GM18873 (cell line): ENCODE measurements around the gene MRPL46.
A peak's percentile ranks its signal among the peaks of the same experiment; 100 is the strongest.
"Not testable (repeated sequence)": the region's sequence is repeated elsewhere in the genome, so short reads cannot be mapped to it uniquely, and the experiment has no call there.

ENCODE experiments used
- ATAC-seq: cut with Tn5 transposase; IDR thresholded peaks from one replicate; pipeline ENCODE4 v1.9.1; 2021; ENCODE audit warnings: mild to moderate bottlenecking, moderate library complexity, moderate number of reproducible peaks; ENCODE audit not compliant: unreplicated experiment, low FRiP score

Gene MRPL46

DNA sequence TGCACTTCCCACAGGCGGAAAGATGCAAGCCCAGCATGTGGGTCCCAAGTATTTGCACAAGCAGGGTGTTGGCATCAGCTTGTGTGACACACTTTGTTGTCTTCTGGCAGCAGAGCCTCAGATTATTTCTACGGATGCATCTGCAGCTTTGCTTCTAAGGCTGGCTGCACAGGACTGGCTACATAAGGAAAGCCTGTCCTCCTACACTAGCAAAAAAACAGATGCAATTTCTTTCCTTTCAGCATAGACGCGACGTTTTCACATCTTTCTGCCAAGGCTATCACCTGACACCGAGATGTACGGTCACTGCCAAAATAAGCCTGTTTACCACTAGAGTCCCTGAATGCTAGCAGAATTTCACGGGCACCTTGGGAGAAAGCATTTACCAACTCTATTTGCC, 13.8 kb upstream of the MRPL46 start:
- no peak for ATAC-seq

DNA sequence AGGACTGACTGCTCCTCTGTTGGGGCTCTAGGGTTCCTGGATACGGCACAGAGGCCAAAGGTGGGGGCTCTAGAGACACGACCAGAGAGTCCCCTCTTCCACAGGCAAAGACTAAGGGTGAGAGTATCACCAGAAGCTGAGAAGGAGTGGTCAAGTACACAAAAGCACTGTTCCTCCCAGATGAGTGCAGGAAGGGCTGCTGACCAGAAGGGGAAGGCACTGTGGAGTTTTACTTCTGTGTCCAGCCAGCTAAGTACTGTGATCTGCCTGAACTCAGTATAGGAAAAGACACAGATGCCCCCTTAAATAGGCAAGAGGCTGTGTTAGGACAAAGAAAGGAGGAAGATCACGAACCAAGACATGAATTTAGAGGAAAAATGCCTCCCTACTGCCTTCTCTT, 12.0 kb upstream of the MRPL46 start:
- ATAC-seq: no peak

DNA sequence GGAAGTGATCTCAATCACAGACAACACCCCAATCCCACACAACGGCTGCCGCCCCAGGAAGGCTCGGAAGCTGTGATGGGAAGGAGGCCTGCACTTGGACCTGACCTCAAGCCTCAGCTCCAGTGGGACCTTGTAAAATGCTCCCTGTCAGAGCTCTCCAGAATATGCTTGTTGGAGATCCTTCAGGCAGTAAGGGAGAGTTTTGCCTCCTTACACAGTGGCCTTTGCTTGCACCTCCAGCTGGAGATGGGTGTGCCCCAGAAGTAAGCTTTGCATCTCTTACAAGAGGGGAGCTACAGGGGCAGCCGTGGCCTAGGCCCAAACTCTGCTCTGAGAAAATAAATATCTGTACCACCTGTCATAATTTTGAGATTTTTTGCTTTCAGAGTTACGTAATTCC, 10.7 kb upstream of the MRPL46 start:
- no peak for ATAC-seq

DNA sequence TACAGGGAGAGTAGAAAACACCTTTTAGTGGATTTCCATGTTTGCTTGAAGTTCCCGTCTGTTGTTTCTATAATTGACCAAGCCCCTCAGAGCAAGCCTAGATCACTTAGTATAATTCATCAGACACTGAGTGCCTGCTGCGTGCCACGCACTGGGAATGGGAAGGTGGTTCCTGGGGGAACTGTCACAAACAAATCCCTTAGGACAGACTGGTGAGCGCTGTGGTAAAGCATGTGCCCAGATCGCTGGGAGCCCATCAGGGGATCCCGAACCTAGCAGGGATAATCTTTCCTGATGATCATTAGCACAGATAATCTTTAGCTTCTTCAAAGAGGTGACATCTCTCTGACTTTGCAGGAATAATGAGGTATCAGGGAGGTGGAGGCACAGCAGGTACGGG, 9.9 kb upstream of the MRPL46 start:
- ATAC-seq: no peak

DNA sequence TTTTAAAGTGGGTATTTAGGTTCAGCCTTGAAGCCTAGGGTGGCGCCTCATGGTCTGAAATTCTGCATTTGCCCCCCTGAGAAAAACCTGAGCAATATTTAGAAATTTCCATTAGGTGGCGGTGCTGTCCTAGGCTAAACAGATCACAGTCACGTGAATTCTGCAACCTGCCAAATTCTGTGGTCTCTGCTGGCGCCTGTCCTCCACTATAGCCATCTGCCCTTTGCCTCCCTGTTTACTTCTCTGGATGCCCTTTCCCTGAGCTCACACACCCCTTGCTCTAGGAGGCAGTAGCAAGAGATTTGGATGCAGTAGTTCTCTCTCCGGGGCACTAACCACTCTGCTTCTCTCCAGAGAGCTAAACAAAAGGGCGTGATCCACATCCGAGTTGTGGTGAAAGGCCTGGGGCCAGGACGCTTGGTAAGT, 9.5 kb upstream of the MRPL46 start:
- no peak for ATAC-seq

DNA sequence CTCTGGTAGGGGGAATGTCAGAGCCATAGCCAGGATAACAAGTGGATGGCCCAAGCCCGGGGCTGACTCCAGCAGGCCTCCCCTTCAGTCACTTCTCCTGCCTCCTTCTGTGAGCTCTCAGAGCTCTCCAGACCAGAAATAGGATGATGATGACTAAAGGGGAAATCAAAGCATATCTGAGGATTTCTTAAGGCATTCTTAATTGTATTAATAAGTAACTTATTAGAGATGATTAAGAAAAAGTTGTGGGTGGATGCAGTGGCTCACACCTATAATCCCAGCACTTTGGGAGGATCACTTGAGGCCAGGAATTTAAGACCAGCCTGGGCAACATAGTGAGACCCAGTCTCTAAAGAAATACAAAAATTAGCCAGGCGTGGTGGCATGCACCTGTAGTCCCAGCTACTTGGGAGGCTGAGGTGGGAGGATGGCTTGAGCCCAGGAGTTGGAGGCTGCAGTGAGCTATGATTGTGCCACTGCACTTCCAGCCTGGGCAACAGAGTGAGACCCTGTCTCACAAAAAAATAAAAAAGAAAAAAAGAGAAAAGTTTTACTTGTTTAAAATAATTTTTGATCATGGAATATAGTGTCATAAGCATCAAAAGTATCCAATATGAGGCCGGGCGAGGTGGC, 6.6 kb upstream of the MRPL46 start:
- not testable (repeated sequence) for ATAC-seq

DNA sequence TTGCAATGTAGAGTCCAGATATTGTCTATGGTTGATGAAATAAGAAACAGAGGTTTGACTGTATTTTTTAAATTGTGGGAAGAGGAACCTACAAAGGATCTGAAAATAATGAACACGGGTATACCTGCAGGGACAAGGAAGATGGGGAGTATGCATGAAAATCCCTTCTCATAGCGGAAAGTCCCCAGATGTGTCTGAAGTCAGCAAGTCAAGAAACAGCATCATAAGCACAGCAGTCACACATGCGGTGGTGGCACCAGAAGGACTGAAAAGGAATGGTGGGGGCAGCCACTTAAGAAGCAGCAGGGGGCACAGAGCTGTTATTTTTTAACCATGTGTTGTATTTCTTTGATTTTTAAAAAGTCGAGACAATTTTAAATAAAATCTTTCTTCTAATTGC, 5.0 kb upstream of the MRPL46 start:
- no peak for ATAC-seq

DNA sequence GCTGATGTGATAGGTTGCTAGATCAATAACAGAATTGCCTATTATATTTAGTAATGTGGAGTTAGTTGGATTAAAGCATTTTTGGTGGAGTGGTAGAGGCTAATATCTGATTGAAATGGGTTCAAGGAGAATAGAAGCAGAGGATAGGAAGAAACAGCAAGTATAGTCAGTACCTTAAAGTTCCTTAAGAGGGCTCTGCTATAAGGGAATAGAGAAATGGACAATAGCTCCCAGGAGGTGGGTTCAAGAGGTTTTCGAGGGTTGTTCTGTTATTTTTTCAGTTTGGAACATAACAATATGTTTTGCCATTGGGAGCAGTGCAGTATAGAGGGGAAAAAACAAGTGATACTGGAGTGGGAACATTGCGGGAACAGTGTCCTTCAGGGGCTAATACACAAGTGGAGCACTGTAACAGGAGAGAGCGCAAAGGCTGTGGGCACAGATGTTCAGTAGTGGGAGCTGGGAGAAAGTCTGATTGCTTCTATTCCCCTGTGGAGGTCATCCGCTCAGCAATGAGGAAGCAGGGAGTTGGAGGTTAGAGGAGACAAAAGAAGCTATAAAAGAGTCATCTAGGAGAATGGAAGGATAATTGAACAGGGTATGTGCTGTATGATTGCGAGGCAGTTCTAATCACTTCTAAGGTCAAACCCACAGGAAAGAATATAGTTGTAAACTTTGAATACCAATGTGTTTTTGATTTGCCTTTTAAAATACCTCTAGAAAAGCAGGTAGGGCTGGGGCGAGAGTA, 3.6 kb upstream of the MRPL46 start:
- no peak for ATAC-seq

DNA sequence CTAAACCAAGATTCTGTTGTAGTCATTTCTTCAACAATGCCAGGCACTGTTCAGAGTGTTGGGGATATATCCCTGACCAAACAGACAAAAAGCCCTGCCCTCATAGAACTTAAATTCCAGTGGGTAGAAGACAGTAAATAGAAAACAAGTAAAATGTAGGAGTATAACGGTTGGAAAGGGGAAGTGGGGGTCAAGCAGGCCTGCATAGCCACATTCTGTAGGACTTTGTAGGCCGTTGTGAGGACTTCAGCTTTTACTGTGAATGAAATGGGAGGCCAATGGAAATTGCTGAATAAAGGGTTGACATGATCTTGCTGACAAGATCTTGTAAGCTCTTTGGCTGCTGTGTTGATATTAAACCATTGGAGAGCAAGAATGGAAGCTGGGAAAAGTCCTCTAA, 2.1 kb upstream of the MRPL46 start:
- no peak for ATAC-seq

DNA sequence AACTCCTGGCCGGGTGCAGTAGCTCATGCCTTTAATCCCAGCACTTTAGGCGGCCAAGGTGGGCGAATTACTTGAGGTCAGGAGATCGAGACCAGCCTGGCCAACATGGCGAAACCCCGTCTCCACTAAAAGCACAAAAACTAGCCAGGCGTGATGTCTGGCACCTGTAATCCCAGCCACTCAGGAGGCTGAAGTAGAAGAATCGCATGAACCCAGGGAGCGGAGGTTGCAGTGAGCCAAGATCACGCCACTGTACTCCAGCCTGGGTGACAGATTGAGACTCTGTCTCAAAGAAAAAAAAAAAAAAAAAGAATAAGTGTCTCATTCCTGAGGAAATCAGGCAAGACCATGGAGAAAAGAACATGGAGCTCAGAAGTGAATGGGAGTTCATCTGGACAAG, 1.5 kb upstream of the MRPL46 start:
- not testable (repeated sequence) for ATAC-seq

DNA sequence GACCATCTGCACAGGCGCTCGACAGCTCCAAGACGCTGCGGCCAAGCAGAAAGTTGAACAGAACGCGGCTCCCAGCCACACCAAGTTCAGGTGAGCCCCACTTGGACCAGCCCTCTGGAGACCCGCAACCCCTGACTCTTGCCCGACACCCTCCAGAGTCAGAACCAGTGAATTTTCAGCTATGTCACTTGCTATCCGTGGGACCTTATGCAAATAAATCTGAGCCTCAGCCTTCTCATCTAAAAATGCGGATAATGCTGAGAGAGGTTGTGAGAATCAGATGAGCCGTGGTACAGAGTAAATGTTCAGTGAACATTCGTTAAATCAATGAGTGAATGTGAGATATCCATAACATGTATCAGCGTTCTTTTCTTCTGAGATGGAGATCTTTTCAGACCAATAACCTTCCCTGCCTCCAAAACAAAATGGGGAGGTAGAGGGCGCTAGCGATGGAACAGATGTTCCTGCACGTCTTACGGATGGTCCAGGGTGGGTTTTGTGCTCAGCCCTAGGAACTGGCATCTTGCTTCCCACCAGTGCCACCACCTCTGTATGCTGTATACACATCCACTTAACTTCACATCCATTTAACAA, 844 bp upstream of the MRPL46 start:
- peak; percentile 5 for ATAC-seq

DNA sequence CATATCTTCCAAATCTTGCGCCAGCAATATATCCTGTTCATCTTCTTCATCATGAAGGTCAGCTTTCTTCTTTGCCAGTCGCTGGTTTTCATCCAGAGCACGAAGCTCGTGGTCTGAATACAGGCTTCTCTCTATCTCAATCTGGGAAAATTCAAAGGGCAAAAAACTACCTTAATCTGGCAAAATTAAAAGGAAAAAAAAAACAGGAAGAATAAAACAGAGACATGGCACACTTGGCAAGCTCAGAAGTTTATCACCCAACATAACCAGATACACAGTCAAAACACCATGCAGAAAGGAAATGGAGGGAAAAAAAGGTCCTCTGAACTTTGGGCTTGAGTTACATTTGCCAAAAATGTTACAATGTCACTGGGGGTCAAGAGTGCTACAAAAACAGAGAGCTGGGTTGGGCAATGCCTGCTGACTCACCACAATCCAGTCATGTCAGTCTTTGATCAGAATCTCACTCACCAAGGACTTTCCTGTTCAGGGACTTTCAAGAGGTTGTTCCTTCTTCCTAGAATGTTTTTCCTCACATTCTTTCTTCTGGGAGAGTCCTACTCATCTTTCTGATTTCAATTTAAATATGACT, 1.5 kb downstream of the MRPL46 start:
- ATAC-seq: no peak

DNA sequence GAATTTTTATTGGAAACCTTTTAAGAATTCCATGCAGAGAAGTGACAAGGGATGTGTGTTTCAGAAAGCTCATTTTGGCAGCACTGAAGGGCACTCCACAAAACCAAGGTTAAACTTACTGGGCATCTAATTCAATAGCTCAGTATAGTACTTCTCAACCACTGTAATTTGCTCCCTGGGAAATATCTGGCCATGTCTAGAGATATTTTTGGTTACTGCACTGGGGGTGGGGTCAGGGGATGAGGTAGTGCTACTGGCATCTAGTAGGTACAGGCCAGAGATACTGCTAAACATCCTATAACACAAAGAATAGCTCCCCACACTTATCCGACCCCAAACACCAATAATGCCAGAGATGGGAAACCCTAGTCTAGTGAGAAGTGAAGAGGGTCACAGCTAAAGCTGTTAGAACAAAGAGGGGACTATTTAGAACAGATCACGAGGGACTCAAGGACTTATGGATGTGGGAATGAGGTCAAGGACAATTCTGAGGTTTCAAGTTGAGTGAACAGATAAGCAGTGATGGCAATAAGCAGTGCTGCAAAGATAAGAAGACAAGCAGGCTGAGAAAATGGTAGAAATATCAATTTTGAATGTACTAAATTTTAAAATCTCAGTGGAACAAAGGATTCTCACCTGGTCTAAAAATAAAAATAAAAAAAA, 3.2 kb downstream of the MRPL46 start:
- no peak for ATAC-seq

DNA sequence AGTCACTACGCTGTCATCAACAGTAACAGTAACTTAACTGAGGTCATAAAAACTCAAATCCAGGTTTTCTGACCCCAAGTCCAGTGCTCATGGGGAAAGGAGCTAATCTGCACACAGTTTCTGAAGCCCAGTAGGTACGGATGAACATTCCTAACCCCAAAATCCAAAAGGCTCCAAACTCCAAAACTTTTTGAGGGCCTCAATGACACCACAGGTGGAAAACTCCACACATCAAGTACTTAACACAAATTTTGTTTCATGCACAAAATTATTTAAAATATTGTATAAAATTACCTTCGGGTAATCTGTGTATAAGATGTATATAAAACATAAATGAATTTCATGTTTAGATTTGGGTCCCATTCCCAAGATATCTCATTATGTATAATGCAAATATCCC, 10.5 kb downstream of the MRPL46 start:
- no peak for ATAC-seq

DNA sequence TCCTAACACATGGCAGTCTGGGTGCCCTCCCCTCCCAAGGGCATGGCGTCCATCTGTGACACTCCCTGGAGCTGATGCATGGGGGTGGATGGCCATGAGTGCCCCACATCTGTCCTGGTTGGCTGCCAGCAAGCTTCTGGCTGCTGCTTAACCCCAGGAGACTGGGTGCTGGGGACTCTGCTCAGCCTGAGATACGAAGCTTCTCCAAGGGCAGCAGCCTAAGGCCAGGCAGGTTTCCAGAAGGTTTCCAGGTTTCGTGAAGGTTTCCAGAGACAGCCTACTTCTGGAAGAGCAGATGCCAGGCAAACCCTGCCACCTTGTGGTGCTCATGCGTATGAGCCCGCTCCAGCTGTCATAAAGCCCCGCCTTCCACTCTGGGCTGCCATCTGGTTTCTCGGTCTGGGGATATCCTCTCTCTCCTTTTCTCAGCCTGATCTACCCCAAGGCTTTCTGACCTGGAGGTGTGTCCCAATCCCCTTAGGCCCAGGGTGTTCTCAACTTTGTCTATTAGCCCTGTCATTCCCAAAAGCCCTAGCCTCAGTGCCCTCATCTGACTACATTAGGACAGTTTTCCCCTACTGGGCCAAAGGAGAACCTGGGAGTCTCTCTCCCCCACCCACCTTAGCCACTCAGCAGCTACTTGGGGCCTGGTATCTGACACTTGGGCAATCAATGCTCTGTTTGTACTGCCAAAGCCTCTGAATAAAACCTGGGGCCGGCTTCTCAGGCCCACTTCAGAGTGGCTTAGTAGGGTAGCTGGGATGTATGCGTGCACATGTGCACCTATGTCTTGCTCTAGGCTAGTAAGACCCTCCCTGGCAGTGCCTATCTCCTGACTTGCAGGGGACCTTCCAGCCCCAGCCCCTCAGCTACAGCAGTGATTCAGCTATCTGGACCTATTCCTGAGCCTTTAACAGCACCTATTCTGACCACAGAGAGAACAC, 12.0 kb downstream of the MRPL46 start:
- ATAC-seq: no peak

DNA sequence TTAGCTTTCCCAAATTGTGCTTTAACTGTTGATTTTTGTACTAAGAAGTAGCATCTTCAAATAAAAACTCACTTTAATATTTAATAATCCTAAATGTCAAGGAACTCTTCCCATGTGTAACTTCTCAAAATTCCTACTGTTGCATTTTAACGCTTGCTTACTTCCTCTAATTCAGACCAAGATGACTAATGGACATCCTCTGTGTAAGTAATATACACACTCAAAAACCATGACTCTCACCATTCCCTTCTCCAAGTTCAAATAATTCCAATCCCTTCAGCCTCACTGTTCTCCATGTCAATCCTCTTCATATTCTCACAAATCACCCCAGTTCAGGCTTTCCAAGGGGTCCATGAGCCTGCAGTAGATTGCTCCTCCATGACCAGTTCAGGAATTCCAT, 13.0 kb downstream of the MRPL46 start:
- no peak for ATAC-seq

DNA sequence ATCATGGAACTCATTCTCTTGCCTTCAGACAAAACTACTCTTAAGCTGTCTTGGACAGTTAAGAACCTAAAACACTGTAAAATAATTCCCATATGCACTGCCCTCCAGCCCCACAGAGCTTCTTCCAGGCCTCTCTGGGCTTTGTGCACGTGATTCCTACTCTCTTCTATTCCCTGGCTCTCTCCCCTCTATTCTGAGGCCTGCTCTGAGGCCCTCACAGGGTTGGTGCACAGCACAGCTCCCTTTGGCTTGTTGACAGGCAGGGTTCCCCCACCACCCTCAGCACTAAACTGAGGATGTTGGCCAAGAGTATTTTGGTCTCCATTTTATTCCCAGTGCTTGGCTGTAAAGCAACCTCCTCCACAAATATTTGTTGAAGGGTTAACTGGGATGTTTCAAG, 13.5 kb downstream of the MRPL46 start:
- no peak for ATAC-seq

DNA sequence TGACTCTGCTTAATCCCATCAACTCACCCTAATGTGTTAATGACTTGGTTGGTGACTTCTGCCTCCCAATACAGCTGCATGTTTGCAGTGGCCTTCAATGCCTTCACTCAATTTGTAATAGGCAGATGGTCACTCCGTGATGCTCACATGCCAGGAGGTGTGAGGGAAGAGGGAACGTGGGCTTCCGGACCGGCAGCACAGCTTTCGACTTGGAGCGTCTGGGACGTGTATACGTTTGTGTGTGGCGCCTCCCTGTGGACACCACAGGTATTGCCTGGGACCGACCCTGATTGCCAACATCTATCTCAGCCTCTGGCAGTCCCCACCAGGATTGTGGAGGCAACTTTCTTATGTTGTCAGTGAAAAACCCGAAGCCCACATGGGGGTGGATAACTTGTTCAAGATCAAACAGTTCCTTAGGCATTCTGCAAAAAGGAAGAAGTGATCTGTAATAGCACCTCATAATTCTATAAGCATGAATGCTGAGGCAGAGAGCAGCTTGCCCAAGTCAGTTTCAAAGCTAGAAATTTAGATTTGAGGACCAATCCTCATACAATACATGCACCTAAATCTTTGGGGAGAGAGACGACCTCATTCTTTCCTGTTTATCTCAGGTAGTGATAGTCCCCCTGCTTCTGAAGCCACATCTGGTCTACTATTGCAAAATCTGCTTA, 16.9 kb downstream of the MRPL46 start:
- ATAC-seq: no peak

DNA sequence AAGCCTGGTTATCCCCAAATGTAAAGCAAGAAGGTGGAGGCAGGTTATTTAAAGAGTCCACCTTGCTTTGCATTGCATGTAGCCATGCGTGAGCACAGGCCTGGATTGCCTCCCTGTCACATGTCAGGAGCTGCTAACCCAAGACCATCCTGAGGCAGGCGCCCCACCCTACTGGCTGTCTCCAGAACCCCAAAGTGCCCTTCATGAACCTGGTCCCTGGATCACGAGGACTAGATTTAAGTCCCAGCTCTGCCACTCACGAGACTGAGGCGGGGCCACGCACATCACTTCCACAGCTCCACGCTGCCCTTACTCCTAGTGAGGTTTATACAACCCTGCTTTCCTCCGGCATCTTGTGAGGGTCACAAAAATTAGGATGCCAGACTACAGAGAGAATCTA, 17.6 kb downstream of the MRPL46 start:
- ATAC-seq: no peak
